Mammary epithelial cell (primary cell): Measurements from ENCODE around the gene IFIT1B.

Experiments used
- CTCF ChIP-seq, 2 donors: IDR thresholded peaks in 1 of 2; conservative IDR thresholded peaks in 1 of 2; 2 replicates each; pipeline ENCODE4 v1.5.1; 2011 to 2012; ENCODE audit warnings: inconsistent platforms in 2 of 2, low read length in 2 of 2, mild to moderate bottlenecking in 2 of 2, control low read depth in 1 of 2, low read depth in 1 of 2; ENCODE audit not compliant: insufficient read depth in 1 of 2; ENCODE audit errors: extremely low read depth in 1 of 2
- EZH2 ChIP-seq: IDR thresholded peaks from 2 replicates; pipeline ENCODE4 v1.6.1; 2012; ENCODE audit warnings: low read length, inconsistent platforms, borderline replicate concordance

DNA sequence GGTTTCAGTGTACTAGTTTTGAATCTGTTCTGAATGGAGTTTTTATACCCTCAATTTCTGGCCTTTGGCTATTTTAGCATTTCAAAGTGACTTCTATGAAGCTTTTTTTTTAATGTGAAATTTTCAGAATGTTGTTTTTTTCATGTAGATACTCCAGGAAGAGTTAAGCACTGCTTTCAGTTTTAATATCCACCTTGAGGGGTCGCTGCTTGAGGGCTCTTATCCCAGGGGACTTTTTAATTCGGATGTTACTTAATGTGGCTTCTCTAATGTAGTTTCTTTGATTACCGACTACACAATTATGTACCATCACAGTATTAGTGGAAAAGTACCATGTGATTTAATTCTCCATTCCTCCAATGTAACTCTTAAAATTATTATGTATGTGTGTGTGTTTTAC lies 41.7 kb downstream of the IFIT1B start:
- TF ChIP-seq CTCF (conservative IDR thresholded peaks at IDR 0.05 in 1 of 2, IDR thresholded peaks at IDR 0.05 in 1 of 2; ENCODE audit: extremely low read depth in 1 of 2, insufficient read depth in 1 of 2, low read depth in 1 of 2, low read length in 2 of 2) (no peak), EZH2 (no peak)
